GM10248 (cell line): ENCODE measurements around the gene ACP4.
"Not testable (repeated sequence)": the region's sequence is repeated elsewhere in the genome, so short reads cannot be mapped to it uniquely, and the experiment has no call there.

ENCODE experiments used
- CTCF ChIA-PET: fragments of 300-600 bp; sonication (Branson Sonifier 250); formaldehyde crosslinking; extraction: SDS; loops from one replicate; lab custom pipeline; 2021; ENCODE audit warnings: antibody characterized with exemption; lab: Yijun Ruan, JAX
- POLR2A ChIA-PET: fragments of 350-650 bp; sonication (Branson Sonifier 250); formaldehyde crosslinking; extraction: SDS; loops from one replicate; lab custom pipeline; 2020; ENCODE audit warnings: antibody characterized with exemption; lab: Yijun Ruan, JAX
- DNase-seq: peaks from one replicate; pipeline ENCODE4 v3.0.0; 2012; ENCODE audit errors: extremely low spot score
- CTCF ChIP-seq: IDR thresholded peaks from 2 replicates; pipeline ENCODE4 v1.5.1; 2012; ENCODE audit warnings: mild to moderate bottlenecking, low read depth; ENCODE audit errors: extremely low read depth, missing control alignments, control extremely low read depth

ACP4 gene

GRCh38 chr19:50803633-50804419 is 13.6 kb downstream of the ACP4 start:
- DNase-seq: no peak
- POLR2A ChIA-PET: interaction anchor here (0.6 to 2.2 kb wide), 12 partner anchors 9 to 906 kb away, joined by 3 to 13 read pairs (median 4); partner anchors contain the start of gene KLK4
- CTCF ChIA-PET: interaction anchor here (1.1 to 2.4 kb wide), 3 partner anchors 17 to 118 kb away, joined by 3 to 12 read pairs (median 3); no protein-coding TSS in a partner anchor
- no peak for TF ChIP-seq CTCF

- peak; percentile 98 for DNase-seq
- ChIA-PET CTCF (interaction anchor here (1.1 to 2.4 kb wide), 2 partner anchors 35 to 118 kb away, joined by 3 to 12 read pairs; no protein-coding TSS in a partner anchor), POLR2A (interaction anchor here (0.5 to 2.2 kb wide), 18 partner anchors 10 to 905 kb away, joined by 3 to 13 read pairs (median 4); partner anchors contain the start of genes ACP4 and KLK4)
- no peak for TF ChIP-seq CTCF
These were observed 14.4 kb downstream of the ACP4 start for GRCh38 chr19:50804420-50805272.

GRCh38 chr19:50808856-50809255 is 18.6 kb downstream of the ACP4 start:
- DNase-seq: no peak
- no peak for TF ChIP-seq CTCF
- ChIA-PET CTCF (no interaction called here), POLR2A (no interaction called here)

GRCh38 chr19:50811622-50812238 is 21.5 kb downstream of the ACP4 start:
- POLR2A ChIA-PET, CTCF ChIA-PET, DNase-seq: not testable (repeated sequence)

GRCh38 chr19:50812474-50812873 is 22.3 kb downstream of the ACP4 start:
- no peak for DNase-seq

GRCh38 chr19:50814883-50815282 is 24.7 kb downstream of the ACP4 start:
- ChIA-PET POLR2A (interaction anchor here (1.7 kb wide), 1 partner anchor 10 kb away, joined by 5 read pairs; no protein-coding TSS in a partner anchor), CTCF (interaction anchor here (1.1 to 1.2 kb wide), 2 partner anchors 8 to 107 kb away, joined by 3 read pairs; no protein-coding TSS in a partner anchor)
- no peak for TF ChIP-seq CTCF
- DNase-seq: no peak

More at GRCh38 chr19:50812474-50812873, 22.3 kb downstream of the ACP4 start:
- ChIA-PET CTCF (no interaction called here), POLR2A (no interaction called here)
- TF ChIP-seq CTCF: no peak
